ENCODE measurements around the gene TRNT1.

DNA sequence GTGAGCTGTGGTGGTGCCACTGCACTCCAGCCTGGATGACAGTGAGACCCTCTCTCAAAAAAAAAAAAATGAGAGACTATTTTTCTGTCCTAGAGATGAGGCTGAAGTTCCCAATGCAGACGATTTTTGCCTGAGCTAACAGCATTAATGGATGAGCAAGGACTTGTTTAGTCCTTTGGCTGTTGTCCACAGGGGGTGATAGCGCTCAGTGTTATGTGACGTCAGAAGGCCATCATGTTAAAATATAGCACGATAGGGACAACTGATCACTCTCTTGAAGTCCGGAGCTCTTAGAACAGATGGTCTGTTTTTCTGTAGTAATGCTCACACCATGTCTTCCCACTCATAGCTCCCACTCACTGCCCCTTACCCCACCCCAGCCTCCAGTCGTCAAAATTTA, 6.8 kb downstream of the TRNT1 start:
- TF ChIP-seq EZH2 (IDR thresholded peaks at IDR 0.05; ENCODE audit: low read depth, unreplicated experiment), result no peak
- no peak for TF ChIP-seq POLR2AphosphoS5 (IDR thresholded peaks at IDR 0.05; ENCODE audit: low read depth)
- TF ChIP-seq CTCF (conservative IDR thresholded peaks at IDR 0.05; ENCODE audit: low read depth in 2 of 2), result no peak
- TF ChIP-seq CREB1 (CRISPR knock-in tag; IDR thresholded peaks at IDR 0.05; ENCODE audit: low read depth), result no peak
- TF ChIP-seq REST (IDR thresholded peaks at IDR 0.05; ENCODE audit: unreplicated experiment), result no peak
- no peak for TF ChIP-seq NANOG (IDR thresholded peaks at IDR 0.05; ENCODE audit: borderline replicate concordance)
